Measurements from ENCODE around the gene SPTBN1.

GRCh38 chr2:54603357-54603756 lies 147.2 kb downstream of the SPTBN1 start:
- TF ChIP-seq EZH2 (IDR thresholded peaks at IDR 0.05) (no peak), POLR2AphosphoS5 (IDR thresholded peaks at IDR 0.05; ENCODE audit: borderline replicate concordance, low read depth, low read length) (no peak)
